Stimulated activated CD4-positive, alpha-beta T cell treated with anti-CD3 and anti-CD28 coated beads, Interleukin-1b, Interleukin-23, amount 100 ng/mL, for 24 hours (primary cell): ENCODE results near the gene CCDC85C.

Experiments
- DNase-seq, 4 experiments: peaks; one replicate each; pipeline ENCODE4 v3.0.0-alpha.2; 2020; ENCODE audit warnings: low read depth in 4 of 4, low spot score in 1 of 4

CCDC85C gene

DNA sequence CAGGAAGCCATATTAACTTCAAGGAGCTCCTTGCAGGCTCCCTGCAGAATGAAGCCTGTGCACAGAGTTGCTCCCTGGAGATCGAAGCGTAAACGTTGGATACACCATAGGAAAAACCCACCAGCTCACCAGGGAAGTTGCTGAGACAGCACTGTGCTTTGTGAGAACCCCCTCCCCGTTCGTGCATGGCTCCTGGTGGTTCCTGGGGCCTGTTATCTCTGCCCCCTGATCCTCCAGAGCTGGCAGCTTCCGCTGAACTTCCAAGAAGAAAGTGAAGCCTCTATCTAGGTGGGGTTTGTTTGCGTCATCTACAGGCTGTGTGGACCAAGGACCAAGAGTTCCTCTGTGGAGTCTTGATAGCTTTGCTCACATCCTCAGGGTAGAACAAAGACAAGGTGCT is 2.4 kb upstream of the CCDC85C start:
- no peak for DNase-seq

DNA sequence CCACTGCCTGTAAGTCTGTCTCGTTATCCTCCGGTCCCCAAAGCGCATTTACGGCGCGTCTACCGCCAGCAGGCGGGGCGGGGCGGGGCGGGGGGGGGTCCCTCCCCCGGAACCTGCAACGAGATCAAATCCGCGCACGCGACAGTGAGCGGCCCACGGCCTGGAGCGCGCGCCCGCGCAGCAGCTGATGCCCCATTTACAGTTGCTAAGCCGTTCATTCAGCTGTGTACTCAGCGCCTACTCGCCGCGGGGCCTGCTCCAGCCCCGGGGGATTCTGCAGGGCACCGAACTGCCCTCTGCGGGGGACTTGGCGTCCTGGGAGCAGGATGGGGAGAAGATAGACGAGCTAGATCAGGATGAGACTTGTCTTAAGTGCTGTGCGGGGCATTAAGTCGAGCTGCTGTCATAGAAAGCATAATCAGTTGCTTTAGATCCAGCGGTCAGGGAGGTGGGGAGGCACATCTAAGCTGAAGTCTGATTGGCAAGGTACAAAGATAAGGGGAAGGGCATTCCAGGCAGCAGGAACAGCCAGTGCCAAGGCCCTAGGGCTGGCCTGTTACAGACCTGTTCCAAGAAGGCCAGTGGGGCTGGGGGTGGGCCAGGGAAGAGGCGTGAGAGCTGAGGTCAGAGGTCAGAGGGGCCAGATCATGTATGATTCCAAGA is 1.4 kb upstream of the CCDC85C start:
- peak in 3 of 4 experiments; percentile 49 to 55 (median 55) for DNase-seq

DNA sequence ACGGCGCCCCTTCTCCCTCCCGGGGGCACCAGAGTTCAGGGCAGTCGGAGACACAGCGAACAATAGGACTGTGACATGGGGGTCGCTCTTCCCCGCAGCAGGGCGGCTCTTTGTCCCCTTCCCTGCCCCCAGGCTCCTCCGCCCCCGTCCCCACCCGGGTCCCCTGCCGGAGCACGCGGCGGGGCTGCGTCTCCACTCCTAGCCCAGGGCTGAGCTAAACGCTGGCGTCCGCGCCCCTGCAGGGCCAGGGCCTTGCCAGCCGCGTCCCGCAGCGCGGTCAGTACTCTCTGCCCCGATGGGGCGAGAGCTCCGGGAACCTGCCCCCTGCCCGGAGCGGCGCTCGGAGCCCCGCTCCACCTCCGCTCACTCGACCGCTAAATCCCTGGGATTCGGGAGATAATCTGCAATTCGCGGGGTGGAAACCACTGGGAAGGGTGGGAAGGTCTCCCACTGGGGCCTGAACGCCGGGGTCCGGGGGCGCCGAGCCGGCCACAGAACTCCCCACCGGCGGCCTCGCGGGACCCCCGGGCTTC is 825 bp upstream of the CCDC85C start:
- no peak for DNase-seq

DNA sequence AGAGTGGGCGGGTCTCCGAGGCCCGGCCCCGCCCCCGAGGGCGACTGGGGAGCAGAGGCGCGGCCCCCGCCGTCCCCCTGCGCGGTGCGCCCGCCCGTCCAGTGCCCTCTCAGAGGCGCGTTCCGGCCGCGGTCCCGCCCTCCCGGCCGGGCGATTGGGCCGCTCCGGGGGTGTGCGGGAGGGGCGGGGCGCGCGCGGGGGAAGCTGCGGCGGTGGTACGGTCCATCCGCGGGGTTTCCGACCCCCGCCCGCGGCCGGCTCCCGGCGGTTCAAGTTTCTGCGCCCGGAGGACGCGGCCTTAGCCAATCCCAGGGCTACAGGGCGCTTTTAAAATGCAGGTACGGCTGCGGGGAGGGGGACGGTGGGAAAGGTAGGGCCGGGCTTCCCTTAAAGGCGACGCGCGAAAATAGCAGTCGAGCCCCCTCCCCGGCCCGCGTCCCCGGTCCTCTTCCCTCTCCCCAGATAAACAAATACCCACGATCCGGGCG is 315 bp upstream of the CCDC85C start:
- peak; percentile 73 to 88 (median 80) for DNase-seq

DNA sequence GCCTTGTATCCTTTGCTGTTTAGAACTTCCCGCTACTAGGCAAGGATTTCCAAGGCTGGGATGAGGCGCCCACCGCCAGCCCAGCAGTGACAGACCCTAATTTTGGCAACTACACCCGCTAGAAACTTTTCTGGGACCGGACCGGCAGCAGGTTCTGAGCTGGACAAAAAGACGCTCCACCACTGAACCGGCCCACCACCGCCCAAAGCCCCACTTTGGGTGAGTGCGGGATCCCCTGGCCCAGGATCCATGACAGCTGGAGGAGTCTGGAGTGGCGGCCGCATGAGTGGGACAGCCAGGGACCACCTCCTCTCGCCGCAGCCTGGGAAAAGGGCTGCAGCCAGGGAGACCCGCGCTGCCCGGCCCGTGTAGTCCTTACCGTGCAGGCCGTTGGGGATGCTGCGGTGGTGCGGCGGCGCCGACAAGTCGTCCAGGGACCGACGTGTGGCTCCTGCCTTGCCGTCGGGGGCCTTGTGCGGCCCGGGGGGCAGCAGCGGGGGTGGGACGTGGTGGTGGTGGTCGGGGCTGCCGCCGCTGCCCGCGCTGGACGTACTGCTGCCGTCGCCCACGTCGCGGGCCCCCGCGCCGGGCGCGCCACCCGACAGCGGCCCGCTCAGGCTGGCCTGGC is 1.1 kb downstream of the CCDC85C start:
- no peak for DNase-seq

DNA sequence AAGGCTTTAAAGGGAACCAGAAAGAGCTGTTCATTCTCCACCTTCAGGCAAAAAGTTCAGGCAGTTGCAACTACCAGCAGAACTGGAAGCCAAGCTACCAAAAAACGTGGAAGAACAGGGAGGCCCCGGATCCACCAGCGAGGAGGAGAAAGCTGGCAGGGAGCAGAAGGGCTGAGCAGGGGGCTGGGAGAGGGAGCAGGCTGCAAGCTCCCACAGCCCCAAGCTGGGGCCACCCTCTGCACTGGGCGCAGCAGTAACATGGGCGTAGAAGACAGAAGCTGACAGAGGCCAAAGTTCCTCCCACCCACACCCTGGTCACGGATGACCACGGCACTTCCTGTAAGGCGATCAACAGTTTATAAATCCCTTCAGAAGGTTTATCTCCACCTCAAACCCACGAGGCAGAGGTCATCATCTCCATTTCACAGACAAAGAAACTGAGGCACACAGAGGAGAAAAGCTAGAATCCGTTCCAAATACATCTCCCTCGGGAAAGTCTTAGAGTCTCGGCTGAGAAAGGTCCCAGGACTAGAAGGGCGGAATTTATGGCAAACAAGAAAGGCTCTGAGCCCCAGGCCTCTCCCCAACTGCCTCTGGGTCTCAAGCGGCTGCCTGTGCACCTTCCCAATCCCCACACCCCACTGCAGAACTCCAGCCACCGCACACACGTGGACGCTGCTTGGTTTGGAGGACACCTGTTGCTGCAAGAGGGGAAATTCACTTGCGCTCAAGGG is 1.8 kb downstream of the CCDC85C start:
- DNase-seq, result no peak

DNA sequence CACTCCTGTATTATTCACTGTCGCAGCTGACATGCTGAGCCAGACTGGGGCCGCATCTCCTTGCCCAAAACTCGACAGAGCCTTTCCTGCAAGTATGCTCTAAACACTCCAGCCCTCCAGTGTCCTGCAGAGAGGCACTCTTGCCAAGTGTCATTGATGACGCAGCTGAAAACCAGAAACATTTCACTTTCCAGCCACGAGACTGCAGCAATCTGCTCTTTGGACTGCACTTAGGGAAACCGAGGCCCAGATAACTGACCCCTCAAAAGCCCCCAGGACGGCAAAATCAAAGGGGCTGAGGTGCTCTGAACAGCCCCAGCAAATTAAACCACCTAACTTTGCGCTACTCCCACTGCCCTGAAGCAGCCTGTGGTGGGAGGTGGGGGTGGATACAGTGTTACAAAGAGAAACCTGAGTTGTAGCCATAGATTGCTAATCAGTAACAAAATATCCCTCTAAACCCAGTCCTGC is 2.6 kb downstream of the CCDC85C start:
- DNase-seq, result no peak

DNA sequence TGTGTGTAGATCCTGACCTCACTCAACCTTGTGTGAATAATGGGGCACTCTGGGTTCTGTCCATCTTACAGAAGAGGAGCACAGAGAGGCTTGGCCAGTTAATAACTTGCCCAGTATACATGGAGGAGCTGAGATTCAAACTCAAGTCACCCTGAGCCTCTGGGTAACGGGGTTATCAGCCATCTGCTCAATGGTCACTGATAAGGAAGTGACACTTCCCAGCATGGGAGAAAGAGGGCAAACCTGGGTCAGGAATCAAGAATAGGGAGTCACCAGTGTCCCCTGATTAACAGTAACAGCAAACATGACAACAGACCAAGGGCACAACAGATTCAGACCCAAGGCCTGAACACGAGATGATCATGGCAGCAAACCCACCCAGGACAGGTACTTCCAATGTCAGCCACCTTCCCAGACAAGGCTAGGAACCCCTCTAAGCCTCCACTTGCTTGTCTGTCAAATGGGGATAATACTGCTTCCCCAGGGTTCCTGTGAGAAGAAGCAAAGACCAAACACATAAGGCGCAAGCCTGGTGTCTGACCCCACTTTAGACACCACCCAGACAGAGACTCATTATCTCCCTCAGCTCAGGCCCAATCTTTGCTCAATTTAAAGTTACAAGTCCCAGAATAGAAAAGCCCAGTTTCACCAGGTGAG is 3.6 kb downstream of the CCDC85C start:
- DNase-seq, result no peak

DNA sequence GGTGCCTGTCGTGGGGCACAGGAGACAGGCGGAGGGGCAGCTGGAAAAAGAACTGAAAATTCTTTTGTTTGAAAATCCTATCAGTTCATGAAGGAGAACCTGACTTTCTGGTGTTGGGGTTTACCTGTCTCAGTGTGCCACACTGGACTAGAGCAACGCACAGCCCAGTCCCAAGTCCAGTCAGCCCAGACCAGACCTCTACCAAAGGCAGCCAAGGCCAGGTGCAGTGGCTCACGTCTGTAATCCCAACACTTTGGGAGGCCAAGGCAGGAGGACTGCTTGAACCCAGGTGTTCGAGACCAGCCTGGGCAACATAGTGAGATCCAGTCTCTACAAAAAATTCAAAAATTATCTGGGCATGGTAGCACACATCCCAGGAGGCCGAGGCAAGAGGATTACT is 4.6 kb downstream of the CCDC85C start:
- DNase-seq, result no peak

DNA sequence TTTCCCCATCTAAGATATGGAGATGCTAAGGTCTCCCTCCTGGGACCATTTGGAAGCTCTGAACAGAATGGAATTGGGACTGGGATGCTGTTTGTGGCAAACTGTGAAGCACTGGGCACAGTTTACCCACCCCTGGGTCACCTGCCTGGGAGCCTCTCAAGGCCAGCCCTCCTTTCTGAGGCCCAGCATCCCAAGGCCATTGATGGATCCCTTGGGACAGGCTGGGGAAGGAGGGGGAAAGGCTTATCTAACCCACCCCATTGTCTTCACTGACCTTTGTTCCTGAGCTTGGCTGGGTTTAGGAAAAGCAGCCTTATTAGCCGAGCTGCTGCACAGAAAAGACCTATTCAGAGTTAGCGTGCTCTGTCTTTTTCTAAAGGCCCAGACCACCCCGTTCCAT is 5.2 kb downstream of the CCDC85C start:
- DNase-seq, result no peak

DNA sequence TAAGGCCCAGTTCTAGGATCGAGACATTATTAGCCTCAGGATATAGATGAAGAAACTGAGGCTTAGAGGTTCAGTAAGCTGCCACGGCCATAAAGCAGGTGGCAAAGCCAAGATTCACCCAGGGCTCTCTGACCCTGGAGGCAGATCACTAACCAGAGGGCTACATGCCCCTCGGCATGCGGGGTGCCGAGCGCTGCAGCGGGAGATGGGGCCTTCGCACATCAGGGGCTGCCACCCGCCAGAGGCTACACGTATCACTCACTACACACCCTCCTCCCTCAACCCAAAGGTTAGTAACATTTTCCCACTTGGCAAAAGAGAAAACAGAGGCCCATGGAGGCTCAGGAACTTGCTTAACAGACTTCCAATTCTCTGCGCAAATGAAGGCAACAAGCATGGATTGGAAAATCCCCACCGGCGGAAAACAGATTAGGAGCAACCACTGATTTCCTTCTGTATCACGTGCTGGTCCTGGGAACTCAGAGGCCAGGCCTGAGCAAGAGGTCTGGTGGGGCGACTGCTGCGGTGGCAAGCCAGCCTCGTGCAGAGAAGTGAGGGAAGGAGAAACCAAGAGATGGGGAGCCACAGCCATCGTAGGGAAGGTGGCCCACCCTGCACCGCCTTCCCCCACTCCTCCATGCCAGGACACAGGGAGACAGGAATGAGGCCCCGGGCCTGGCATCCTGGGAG is 6.0 kb downstream of the CCDC85C start:
- no peak for DNase-seq

DNA sequence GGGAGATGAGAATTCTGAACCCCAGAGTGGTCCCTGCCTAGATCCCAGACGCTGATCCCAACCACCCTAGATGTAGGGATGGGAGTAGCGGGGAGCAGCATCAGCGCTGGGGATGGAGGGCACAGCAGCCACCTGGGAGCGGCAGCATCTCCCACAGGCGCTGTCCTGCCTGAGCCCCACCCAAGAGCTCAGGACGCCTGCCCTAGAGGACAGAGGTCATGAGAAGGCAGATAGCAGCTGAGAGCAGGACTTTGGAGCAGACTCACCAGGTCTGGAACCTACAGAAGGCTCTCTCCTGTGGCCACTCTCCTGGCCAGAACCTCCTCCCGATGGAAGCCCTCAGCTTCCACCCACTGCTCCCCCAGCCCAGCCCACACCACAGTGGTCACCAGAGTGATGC is 7.2 kb downstream of the CCDC85C start:
- DNase-seq, result no peak

DNA sequence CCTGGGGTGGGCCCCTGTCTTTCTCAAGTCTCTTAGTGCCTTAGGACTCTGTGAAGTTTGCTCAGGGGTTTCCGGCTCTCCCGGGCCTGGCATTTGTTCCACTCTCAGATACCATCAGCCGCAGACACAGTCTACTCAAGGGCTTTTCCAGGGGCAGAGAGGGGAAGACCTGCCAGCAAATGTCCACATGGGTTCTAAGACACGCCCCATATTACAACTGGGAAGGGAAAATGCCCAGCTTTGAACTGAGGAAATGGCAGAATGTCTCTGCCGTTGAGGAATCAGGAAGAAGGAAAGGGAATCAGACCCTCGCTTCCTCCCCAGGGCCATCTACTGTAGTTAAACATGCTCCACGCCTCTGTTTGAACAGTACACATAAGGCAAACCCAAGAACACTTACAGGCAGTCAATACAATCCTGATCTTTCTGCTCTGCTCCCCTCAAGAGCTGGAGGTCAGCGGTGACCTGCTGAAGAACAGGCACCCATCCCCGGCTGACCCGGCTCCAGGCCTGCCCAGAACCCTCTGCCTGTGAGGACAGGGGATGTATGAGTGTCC is 7.9 kb downstream of the CCDC85C start:
- DNase-seq, result no peak

DNA sequence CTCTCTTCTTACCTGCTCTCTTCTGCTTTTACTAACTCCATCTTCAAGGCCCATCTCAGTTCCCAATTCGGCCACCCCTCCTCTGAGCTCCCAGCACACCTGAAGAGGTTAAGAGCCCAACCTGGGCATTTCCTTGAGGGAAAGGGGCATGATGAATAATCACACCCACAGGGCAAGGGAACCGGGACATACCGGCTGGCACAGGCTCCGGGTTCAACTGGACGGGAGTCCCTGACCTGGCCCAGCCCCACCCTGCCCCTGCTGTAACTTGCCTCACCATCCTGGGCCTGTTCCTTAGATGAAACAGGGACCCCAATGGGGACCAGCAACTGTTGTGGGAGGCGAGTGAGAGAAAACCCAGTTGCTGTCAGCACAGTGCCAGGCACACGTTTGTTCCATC is 8.5 kb downstream of the CCDC85C start:
- DNase-seq, result no peak

DNA sequence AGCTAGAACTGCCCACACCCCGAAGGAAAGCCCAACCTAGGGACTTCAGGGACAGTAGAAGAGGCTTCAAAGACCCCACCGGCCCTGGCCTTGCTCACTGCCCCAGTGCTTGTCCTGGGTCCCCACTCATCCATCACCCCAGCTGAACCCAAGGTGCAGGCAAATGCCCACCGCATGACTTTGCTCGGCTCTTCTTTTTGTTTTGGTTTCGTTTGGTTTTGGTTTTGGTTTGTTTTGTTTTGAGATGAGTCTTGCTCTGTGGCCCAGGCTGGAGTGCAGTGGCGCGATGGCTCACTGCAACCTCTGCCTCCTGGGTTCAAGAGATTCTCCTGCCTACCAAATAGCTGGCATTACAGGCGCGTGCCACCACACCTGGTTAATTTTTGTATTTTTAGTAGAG is 9.0 kb downstream of the CCDC85C start:
- peak in 1 of 4 experiments; percentile 11 for DNase-seq

DNA sequence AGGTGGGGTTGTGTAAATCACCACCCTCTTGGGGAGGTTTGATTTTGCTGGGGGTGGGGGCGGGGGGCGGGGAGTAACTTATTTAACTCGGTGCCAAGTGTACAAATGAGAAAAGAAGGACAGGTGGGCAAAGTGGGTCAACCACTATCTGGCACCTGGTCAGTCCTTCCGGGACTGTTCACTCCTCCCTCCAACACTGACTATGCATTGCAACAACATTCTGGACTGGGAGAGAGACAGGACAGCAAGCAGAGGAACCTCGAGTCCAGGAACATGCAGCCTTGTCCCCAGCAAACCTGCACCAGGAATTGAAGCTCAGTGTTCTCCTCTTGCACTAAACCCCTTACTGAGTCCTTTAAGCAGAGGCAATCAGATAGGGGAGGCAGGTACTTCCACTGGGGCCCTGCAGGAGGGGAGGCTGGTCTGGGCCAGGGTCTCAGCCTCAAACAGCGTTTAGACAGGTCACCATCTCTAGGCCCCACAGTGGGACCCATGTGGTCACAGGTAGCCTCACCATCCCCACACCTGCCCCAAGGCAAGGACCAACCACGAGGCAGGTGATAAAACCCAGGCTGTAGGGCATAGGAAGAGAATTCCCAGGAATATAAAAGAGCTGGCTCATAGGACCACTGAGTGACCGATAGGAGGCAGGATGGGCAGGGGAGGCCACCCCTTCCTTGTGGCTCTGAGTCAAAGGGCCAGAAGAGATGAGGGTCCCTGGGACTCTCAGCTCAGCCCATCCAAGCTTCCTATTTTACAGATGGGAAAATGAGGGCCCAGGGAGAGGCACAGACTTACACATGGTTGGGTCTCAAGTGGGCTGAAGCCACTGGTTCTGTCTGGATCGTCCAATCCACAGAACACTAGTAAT is 9.8 kb downstream of the CCDC85C start:
- DNase-seq, result no peak

DNA sequence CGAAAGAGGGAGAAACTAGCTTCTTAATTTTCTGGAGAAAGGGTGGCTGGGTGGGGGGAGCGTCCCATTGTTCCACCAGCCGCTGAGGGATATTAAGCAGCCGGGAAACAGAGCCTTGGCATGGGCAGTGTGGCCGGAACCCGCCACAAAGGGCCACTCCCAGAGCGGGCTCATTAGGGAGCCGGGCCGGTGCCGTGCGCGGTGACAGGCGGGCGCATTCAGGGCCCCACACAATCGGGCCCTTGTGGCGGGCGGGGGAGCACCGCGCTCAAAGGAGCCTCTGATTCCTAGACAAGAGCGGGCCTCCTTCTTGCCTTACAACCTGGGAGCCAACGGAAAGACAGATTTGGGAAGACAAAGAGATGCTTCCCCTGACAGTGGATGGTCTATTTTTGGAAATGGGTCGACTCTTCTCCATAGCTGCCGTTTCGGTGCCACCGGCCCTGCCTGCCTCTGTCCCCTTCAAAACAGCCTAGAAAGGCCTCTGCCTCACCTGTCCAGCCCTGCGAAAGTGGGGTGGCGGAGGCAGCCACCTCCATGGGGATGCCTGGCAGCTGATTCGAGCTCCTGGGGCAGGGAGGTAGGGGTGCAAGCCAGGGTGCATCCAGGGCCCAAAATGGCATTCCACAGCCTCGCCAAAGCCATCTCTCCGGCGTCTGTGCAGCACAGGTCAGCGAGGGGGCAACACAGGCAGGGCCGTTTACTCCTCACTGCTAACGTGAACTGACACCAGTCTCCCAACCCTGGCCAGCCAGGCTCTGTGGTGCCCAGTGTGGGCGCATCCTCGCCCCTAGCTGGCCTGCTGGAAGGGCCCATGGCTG is 10.9 kb downstream of the CCDC85C start:
- DNase-seq, result no peak

DNA sequence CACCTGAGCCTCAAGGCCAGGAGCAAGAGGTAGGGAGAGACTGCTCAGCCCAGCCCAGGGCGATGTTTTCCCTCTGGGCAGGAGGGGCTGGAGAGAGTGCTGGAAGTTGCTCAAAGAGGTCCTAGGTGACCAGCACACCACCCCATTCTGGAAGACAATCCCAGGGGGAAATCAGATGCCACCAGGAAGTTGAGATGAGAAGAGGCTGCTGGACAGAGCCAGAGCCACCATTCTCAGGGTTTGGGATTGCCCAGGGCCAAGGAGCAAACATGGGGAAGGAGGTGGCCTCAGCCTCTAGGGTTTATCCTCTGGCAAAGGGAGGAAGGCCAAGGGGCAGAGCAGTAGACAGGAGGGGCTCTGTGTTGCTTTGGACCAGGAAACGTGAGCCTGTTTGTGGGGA is 11.6 kb downstream of the CCDC85C start:
- DNase-seq, result no peak
